OCI-LY1 (cell line): ENCODE measurements around the gene ZNF451.

Experiments
- CTCF ChIP-seq: fragments of 200-600 bp; sonication (generic), shearing (Covaris generic); IDR thresholded peaks from 2 replicates; pipeline ENCODE4 v1.5.1; 2017; ENCODE audit warnings: mild to moderate bottlenecking, antibody characterized with exemption, low read length, moderate library complexity, mixed read lengths
- EZH2 ChIP-seq: fragments of 200-600 bp; sonication (generic), shearing (Covaris generic); IDR thresholded peaks from 2 replicates; pipeline ENCODE4 v1.8.0; 2017; ENCODE audit warnings: borderline replicate concordance, mixed run types, mild to moderate bottlenecking, antibody characterized with exemption, low read length, moderate library complexity, mixed read lengths

- TF ChIP-seq EZH2 (no peak), CTCF (no peak)
Observed at GRCh38 chr6:57123111-57123510, 33.1 kb downstream of the ZNF451 start.
